HCT116 (cell line): ENCODE measurements around the gene SLC16A3. TPM values are rescaled to one million over a fixed set of nuclear protein-coding genes. Genes with fewer than 3 reads are reported as not detected.
A peak's percentile ranks its signal among the peaks of the same experiment; 100 is the strongest.

Experiments
- ATAC-seq: fragments of 200-7000 bp; cut with Tn5 transposase; 2 replicates; pipeline ENCODE4 v1.9.1; 2020; ENCODE audit warnings: mild to moderate bottlenecking, moderate library complexity
- BruUV-seq: library from RNA; stranded (reverse); fragments of 400-500 nt; replicated peaks from 2 replicates; lab custom pipeline; 2021; lab: Mats Ljungman, UMichigan
- CTCF ChIA-PET: fragments of 300-600 bp; sonication (Branson Sonifier 250); formaldehyde crosslinking; loops from one replicate; lab custom pipeline; 2021; ENCODE audit warnings: antibody characterized with exemption; lab: Charles Lee
- POLR2A ChIA-PET: fragments of 300-600, 350-600 bp; sonication (Branson Sonifier 250); formaldehyde crosslinking; loops from one replicate; lab custom pipeline; 2021; ENCODE audit warnings: antibody characterized with exemption; lab: Charles Lee
- RAD21 ChIA-PET, 2 experiments: fragments of 300-600 bp; sonication (Branson Sonifier 250); formaldehyde crosslinking; loops; one replicate each; lab custom pipeline; 2023; ENCODE audit warnings: low total read pairs in 2 of 2; ENCODE audit not compliant: uncharacterized antibody in 2 of 2, unreplicated experiment in 2 of 2, low non-redundant PET in 1 of 2; lab: Charles Lee
- DNase-seq: peaks from one replicate; pipeline ENCODE4 v3.0.0-alpha.2; 2010; ENCODE audit warnings: low read depth, low spot score
- H2AFZ ChIP-seq: fragments of 200-600 bp; shearing (Covaris generic), sonication (generic); 2 replicates; pipeline ENCODE4 v1.6.1; 2017; ENCODE audit warnings: low read depth, mixed run types, mixed read lengths, antibody characterized with exemption, low read length; ENCODE audit not compliant: poor library complexity, severe bottlenecking
- H3K27ac ChIP-seq: 2 replicates; pipeline ENCODE4 v1.5.1; 2012; ENCODE audit warnings: low read depth, low read length
- H3K27me3 ChIP-seq: fragments of 200-600 bp; sonication (generic); 2 replicates; pipeline ENCODE4 v1.6.1; 2016; ENCODE audit warnings: mixed run types, low read length, mixed read lengths; ENCODE audit not compliant: insufficient read depth
- H3K36me3 ChIP-seq, 2 experiments: fragments of 200-500 bp in 1 of 2; fragments of 200-600 bp in 1 of 2; sonication (Bioruptor generic) in 1 of 2; sonication (generic) in 1 of 2; 2 replicates each; pipeline versions ENCODE4 v1.5.1 to v1.6.1; 2014 to 2016; ENCODE audit warnings: low read length in 2 of 2, inconsistent platforms in 1 of 2, mixed read lengths in 1 of 2, mixed run types in 1 of 2; ENCODE audit not compliant: insufficient read depth in 2 of 2, control insufficient read depth in 1 of 2
- H3K4me1 ChIP-seq, 2 experiments: fragments of 200-600 bp in 1 of 2; sonication (generic) in 1 of 2; 2 replicates each; pipeline versions ENCODE4 v1.5.1 to v1.6.1; 2012 to 2017; ENCODE audit warnings: low read length in 2 of 2, inconsistent platforms in 1 of 2, mild to moderate bottlenecking in 1 of 2, mixed read lengths in 1 of 2, mixed run types in 1 of 2, moderate library complexity in 1 of 2; ENCODE audit not compliant: insufficient read depth in 2 of 2, control insufficient read depth in 1 of 2
- H3K4me2 ChIP-seq: fragments of 200-600 bp; sonication (generic); 2 replicates; pipeline ENCODE4 v1.6.1; 2017; ENCODE audit warnings: mixed run types, low read length, mixed read lengths
- H3K4me3 ChIP-seq, 2 experiments: fragments of 200-600 bp in 1 of 2; sonication (generic) in 1 of 2; replicated peaks in 1 of 2; 2 replicates each; pipeline ENCODE4 v1.5.1; 2011 to 2016; ENCODE audit warnings: low read length in 2 of 2, control low read depth in 1 of 2, low read depth in 1 of 2, mild to moderate bottlenecking in 1 of 2, mixed read lengths in 1 of 2, mixed run types in 1 of 2
- H3K79me2 ChIP-seq: fragments of 200-600 bp; sonication (generic); 2 replicates; pipeline ENCODE4 v1.6.1; 2017; ENCODE audit warnings: mild to moderate bottlenecking, mixed run types, low read length, moderate library complexity, mixed read lengths; ENCODE audit not compliant: insufficient read depth
- H3K9ac ChIP-seq: fragments of 200-600 bp; sonication (generic); 2 replicates; pipeline ENCODE4 v1.6.1; 2016; ENCODE audit warnings: low read length, mixed read lengths
- H3K9me2 ChIP-seq: fragments of 200-600 bp; sonication (generic), shearing (Covaris generic); 2 replicates; pipeline ENCODE4 v1.6.1; 2017; ENCODE audit warnings: mixed run types, mild to moderate bottlenecking, moderate library complexity; ENCODE audit not compliant: insufficient read depth
- H3K9me3 ChIP-seq, 2 experiments: fragments of 200-500 bp in 1 of 2; fragments of 200-600 bp in 1 of 2; sonication (Bioruptor generic) in 1 of 2; sonication (generic) in 1 of 2; 2 replicates each; pipeline ENCODE4 v1.6.1; 2014 to 2017; ENCODE audit warnings: low read length in 2 of 2, mixed read lengths in 2 of 2, inconsistent platforms in 1 of 2, low read depth in 1 of 2, mild to moderate bottlenecking in 1 of 2, mixed run types in 1 of 2, moderate library complexity in 1 of 2; ENCODE audit not compliant: control insufficient read depth in 1 of 2, insufficient read depth in 1 of 2
- H4K20me1 ChIP-seq: fragments of 200-600 bp; sonication (generic), shearing (Covaris generic); 2 replicates; pipeline ENCODE4 v1.6.1; 2017; ENCODE audit warnings: mixed run types, mild to moderate bottlenecking, moderate library complexity; ENCODE audit not compliant: insufficient read depth
- EZH2 ChIP-seq: fragments of 200-600 bp; sonication (generic); IDR thresholded peaks from 2 replicates; pipeline ENCODE4 v1.6.1; 2017; ENCODE audit warnings: antibody characterized with exemption, mixed run types
- intact Hi-C: fragments of 100-400 bp; cut with micrococcal nuclease; formaldehyde crosslinking; loops from 2 replicates; pipeline ENCODE4 v1.10.0; 2022
- total RNA-seq: library from RNA; stranded (reverse); gene quantifications from one replicate; pipeline ENCODE4 v1.2.1, GENCODE V29; 2021; ENCODE audit not compliant: unreplicated experiment
- TF ChIP-seq, protein P1 (sequence below), 3 experiments: fragments of 200-600 bp in 1 of 3; sonication (generic) in 1 of 3; IDR thresholded peaks in 2 of 3; conservative IDR thresholded peaks in 1 of 3; 2 replicates each; pipeline ENCODE4 v1.5.1; 2012 to 2017; ENCODE audit warnings: low read depth in 2 of 3, low read length in 2 of 3, antibody characterized with exemption in 1 of 3, borderline replicate concordance in 1 of 3, control low read depth in 1 of 3, mild to moderate bottlenecking in 1 of 3, mixed read lengths in 1 of 3, mixed run types in 1 of 3, moderate library complexity in 1 of 3; ENCODE audit not compliant: insufficient read depth in 1 of 3

Gene SLC16A3
- total RNA-seq, 1 experiment from 2014 or later, result 445 TPM

GRCh38 chr17:82236142-82236971 lies 7.5 kb downstream of the SLC16A3 start:
- no peaks in the 10 kb centered on the region for H3K27me3 ChIP-seq
- DNase-seq (no peak), ATAC-seq (peak; percentile 44)
- ChIA-PET RAD21 (no interaction called here), CTCF (interaction anchor here (1.2 to 2.5 kb wide), 5 partner anchors 10 to 206 kb away, joined by 3 to 14 read pairs (median 6); partner anchors contain the start of gene RAC3), POLR2A (interaction anchor here (0.9 to 1.9 kb wide), 2 partner anchors 56 to 96 kb away, joined by 4 read pairs; no protein-coding TSS in a partner anchor)
- TF ChIP-seq, protein P1, sequence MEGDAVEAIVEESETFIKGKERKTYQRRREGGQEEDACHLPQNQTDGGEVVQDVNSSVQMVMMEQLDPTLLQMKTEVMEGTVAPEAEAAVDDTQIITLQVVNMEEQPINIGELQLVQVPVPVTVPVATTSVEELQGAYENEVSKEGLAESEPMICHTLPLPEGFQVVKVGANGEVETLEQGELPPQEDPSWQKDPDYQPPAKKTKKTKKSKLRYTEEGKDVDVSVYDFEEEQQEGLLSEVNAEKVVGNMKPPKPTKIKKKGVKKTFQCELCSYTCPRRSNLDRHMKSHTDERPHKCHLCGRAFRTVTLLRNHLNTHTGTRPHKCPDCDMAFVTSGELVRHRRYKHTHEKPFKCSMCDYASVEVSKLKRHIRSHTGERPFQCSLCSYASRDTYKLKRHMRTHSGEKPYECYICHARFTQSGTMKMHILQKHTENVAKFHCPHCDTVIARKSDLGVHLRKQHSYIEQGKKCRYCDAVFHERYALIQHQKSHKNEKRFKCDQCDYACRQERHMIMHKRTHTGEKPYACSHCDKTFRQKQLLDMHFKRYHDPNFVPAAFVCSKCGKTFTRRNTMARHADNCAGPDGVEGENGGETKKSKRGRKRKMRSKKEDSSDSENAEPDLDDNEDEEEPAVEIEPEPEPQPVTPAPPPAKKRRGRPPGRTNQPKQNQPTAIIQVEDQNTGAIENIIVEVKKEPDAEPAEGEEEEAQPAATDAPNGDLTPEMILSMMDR (IDR thresholded peaks at IDR 0.05 in 2 of 3, conservative IDR thresholded peaks at IDR 0.05 in 1 of 3; ENCODE audit: borderline replicate concordance in 1 of 3, insufficient read depth in 1 of 3, low read depth in 2 of 3, low read length in 2 of 3), result peak in 2 of 3 experiments; percentile 97 to 98; a peak in 4 of 6 replicates
- no peak for TF ChIP-seq EZH2
- H3K9ac ChIP-seq, result peak overlapping the region; percentile 28; the same call in 1 of the 2 replicates
- H3K4me2 ChIP-seq, result no peak overlapping the region; the same call in 1 of the 2 replicates
- peaks cover 81% of the 10 kb centered on the region for H3K79me2 ChIP-seq
- peaks cover 50 to 95% of the 10 kb centered on the region in 2 experiments for H3K4me1 ChIP-seq
- no peak overlapping the region for H3K4me3 ChIP-seq
- peaks cover 26 to 65% of the 10 kb centered on the region in 2 experiments; a peak in 3 of 4 replicates for H3K36me3 ChIP-seq
- H3K27ac ChIP-seq, result peak overlapping the region; percentile 62
- H2AFZ ChIP-seq, result no peak overlapping the region
- H4K20me1 ChIP-seq, result peaks cover 36% of the 10 kb centered on the region; the same call in 1 of the 2 replicates
- no peaks in the 10 kb centered on the region for H3K9me3 ChIP-seq
- BruUV-seq, result no TSS peak
- intact Hi-C loops, result no loop called here
- H3K9me2 ChIP-seq, result no peaks in the 10 kb centered on the region
